ENCODE results near the gene ALG2.

Gene ALG2

GRCh38 chr9:99171225-99172123, 50.3 kb downstream of the ALG2 start:
- no peak for DNase-seq

- DNase-seq = no peak
Measured at GRCh38 chr9:99169982-99170761, 51.6 kb downstream of the ALG2 start.

GRCh38 chr9:99169086-99169485, 52.7 kb downstream of the ALG2 start:
- no peak for DNase-seq

- no peak for DNase-seq
Measured at GRCh38 chr9:99167694-99168093, 54.0 kb downstream of the ALG2 start.

GRCh38 chr9:99167119-99167518, 54.6 kb downstream of the ALG2 start:
- no peak for DNase-seq

All from fibroblast of skin of right quadriceps (primary cell).